Activated gamma-delta T cell treated with Interleukin-2 at 50 U/mL for 16 hours (primary cell): ENCODE measurements around the gene POMT1.
A peak's percentile ranks its signal among the peaks of the same experiment; 100 is the strongest.
"Not testable (repeated sequence)": the region's sequence is repeated elsewhere in the genome, so short reads cannot be mapped to it uniquely, and the experiment has no call there.

Experiments
- DNase-seq: peaks from one replicate; pipeline ENCODE4 v3.0.0-alpha.2; 2020

POMT1 gene

DNA sequence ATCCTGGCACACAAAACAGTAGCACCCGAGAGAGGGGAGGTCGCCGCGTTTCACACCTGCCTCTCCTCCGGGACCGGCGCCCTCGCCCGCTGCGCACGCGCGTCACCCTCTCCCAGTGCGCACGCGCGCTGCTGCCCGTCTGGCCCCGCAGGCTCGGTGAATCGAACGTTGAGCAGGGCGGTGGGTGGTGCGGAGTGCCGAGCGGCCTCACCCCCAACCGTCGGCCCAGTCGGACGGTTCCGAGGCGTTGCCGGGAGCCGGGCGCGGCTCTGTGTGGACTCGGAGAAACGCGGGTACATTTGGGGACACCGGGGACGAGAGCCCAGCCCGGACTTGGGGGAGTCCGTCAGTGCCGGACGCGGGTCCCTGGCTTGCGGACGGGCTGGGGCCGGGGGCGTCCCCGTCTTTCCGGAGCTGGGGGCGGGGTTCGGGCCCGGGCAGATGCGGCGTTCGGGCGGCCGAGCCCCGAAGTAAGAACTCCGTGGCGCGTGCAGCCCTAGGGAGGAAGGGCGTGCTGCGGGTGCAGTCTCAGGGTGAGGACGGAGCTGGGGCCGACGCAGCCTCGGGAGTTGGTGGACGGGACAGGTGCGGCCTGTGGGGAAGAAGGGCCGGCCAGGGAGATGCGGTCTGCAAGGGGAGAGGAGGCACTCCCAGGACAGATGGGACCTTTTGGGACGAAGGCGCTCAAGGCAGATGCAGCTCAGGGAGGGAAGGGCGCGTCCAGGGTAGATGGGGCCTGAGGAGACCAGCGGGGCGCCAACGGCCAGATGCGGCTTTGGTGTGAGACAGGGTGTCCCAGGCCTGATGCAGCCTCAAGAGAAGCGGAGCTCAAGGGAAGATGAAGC lies at the start of gene POMT1:
Gene POMT1 (plus strand): TSS at position 138 of the 845 bp plus-strand sequence. CDS start 1,301 bp downstream, outside the sequence.
- DNase-seq = peak; percentile 85

DNA sequence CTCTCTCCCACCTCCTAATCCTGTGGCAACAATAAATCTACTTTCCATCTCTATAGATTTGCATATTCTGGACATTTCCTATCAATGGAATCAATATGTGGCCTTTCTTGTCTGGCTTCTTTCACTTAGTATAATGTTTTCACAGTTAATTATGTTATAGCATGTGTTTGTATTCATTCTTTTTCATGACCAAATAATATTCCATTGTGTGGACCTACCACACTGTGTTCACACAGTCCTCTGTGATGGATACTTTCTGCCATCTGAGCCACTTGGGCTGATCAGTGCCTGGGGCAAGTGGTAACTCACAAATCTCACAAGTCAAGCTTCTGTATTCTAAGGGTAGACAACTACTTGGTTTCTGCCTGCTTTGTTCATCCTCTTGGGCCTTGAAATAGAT lies 48.7 kb upstream of the POMT1 start:
- DNase-seq = no peak

- not testable (repeated sequence) for DNase-seq
These were observed 47.1 kb upstream of the POMT1 start for GRCh38 chr9:131455655-131456054.

- no peak for DNase-seq
These were observed 45.0 kb upstream of the POMT1 start for GRCh38 chr9:131457746-131458145.

GRCh38 chr9:131459056-131459455 lies 43.7 kb upstream of the POMT1 start:
- DNase-seq = no peak

GRCh38 chr9:131461166-131461565 lies 41.6 kb upstream of the POMT1 start:
- DNase-seq = no peak

GRCh38 chr9:131464354-131465000 lies 38.2 kb upstream of the POMT1 start:
- no peak for DNase-seq

DNA sequence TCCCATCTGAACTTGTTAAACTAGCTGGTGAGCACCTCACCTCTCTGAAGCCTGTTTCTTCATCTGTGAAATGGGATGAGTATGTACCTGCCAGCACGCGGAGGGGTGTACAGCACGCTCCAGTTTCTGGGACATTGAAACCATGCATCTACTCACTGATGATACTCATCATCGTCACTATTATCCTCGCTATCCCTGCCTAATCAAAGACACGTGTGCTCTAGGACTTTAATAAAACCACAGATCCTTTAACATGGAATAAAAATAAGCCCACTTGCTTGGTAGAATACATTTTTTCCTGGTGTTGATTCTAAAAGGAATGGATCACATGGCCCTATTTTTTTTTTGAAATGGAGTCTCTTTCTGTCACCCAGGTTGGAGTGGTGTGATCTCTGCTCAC lies 37.3 kb upstream of the POMT1 start:
- DNase-seq = no peak

GRCh38 chr9:131467214-131467935 lies 35.3 kb upstream of the POMT1 start:
- DNase-seq = no peak

- DNase-seq = no peak
These were observed 34.7 kb upstream of the POMT1 start for GRCh38 chr9:131468031-131468430.

DNA sequence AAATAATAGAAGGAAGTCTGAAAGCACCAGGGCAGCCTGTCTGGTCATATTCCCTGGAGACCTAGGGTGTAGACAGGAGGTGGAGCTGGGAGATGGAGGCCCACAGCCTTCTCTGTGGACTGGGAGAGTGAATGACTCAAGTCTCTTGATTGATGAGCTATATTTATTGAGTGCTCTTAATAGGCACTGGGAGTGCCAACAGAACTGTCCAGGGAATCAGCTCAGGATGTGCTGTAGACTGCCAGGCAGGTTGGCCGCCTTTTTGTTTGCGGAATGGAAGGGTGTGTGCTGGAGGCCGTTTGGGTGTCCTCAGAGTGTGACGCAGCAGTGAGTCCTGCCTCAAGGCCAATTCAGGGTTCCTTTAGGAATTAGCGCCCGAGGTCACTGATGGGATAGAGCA lies 33.4 kb upstream of the POMT1 start:
- no peak for DNase-seq

DNA sequence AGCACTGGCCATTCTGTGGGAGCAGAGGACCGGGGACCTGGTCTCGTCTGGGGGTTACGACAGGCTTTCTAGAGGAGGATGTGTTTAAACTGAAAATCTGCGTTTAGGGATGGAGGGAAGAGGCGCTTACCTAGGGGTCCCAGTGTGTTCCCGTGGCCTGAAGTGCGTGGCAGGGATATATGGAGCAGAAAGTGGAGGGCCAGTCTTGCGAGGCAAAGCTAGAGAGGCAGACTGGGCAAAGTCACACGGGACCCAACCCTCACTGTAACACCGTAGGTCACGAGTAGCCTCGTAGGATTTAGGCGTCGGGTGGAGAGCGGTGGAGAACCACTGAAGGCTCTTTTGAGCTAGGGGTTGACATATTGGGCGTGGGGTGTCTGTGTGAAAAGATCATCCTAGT lies 32.8 kb upstream of the POMT1 start:
- no peak for DNase-seq

GRCh38 chr9:131470581-131470991 lies 32.1 kb upstream of the POMT1 start:
- DNase-seq = no peak

GRCh38 chr9:131472085-131472484 lies 30.6 kb upstream of the POMT1 start:
- not testable (repeated sequence) for DNase-seq

DNA sequence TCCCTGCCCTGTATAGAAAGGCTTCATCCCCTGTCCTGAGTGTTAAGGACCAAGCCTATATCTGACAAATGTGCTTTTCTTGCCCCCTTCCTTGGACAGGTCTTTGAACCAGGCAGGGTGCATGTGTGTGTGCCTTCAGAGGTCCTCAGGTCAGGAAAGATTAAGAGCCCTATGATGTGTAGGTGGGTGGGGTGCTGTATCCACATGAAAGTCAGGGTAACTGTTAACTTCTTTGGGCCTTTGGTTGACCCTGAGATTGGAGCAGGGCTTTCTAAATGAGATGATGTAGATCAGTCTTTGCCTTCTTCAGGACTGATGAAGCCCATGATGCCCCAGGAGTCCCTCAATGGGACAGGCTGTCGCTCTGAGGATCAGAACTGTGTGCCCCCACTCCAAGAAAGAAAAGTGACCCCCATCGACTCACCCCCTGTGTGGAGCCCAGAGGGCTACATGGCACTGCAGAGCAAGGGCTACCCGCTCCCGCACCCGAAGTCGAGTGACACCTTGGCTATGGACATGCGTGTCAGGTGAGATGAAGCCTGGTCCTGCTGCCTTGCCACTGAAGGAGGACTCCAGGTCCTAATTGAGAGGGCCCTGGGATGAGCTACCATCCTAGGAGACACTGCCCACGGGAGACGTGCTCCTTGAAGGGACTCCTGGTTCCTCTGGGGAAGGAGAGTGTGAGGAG lies 29.4 kb upstream of the POMT1 start:
- DNase-seq = no peak

DNA sequence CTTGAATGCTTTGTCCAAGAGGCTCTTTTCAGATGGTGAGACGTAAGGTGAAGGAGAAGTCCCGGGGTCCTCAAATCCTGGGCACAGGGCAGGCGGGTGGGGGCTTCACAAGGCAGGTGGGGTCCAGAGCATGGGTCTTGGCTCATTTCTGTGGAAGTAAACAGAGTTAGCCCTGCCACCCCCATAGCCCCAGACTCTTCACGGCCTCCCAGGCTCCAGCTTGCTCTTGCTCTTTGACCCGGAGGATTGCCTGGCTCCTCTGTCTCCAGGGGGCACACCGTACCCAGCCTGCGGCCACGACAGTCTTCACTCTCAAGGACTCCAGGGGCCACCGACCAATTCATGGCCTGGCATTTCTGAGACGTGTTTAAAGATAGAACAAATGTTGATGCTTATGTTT lies 28.8 kb upstream of the POMT1 start:
- no peak for DNase-seq

DNA sequence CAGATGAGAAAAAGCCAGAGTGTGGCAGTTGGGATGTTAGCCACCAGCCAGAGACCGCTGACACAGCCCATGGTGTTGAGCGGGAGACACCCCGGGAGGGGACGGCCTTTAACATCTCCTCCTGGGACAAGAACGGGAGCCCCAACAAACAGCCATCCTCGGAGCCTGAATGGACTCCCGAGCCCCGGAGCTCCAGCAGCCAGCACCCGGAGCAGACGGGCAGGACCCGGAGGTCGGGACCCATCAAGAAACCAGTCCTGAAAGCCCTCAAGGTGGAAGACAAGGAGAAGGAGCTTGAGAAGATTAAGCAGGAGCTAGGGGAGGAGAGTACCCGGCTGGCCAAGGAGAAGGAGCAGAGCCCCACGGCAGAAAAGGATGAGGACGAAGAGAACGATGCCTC lies 28.0 kb upstream of the POMT1 start:
- DNase-seq = no peak

GRCh38 chr9:131475111-131475955 lies 27.4 kb upstream of the POMT1 start:
- DNase-seq = no peak

DNA sequence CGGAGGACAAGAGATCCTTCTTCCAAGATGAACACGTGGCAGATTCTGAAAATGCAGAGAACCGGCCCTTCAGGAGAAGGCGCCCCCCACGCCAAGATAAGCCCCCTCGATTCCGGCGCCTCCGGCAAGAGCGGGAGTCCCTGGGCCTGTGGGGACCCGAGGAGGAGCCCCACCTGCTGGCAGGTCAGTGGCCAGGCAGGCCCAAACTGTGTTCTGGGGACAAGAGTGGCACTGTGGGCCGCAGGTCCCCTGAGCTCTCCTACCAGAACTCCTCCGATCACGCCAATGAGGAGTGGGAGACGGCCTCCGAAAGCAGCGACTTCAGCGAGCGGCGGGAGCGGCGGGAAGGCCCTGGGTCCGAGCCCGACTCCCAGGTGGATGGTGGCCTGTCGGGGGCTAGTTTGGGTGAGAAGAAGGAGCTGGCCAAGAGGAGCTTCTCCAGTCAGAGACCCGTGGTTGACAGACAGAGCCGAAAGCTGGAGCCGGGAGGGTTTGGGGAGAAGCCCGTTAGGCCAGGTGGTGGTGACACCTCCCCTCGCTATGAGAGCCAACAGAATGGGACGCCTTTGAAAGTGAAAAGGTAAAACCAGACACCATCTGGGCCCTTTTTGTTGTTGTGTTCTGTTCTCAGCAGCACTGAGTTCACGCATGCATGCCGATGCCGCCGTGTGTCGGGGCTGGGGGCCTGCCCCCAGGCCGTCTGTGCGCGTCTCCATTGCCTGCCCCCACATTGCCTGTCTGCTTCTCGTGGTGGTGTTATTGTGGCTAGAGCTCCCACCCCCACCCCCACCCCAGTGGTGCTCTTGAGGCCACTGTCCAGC lies 26.6 kb upstream of the POMT1 start:
- DNase-seq = no peak

GRCh38 chr9:131476777-131477345 lies 25.9 kb upstream of the POMT1 start:
- DNase-seq = no peak

DNA sequence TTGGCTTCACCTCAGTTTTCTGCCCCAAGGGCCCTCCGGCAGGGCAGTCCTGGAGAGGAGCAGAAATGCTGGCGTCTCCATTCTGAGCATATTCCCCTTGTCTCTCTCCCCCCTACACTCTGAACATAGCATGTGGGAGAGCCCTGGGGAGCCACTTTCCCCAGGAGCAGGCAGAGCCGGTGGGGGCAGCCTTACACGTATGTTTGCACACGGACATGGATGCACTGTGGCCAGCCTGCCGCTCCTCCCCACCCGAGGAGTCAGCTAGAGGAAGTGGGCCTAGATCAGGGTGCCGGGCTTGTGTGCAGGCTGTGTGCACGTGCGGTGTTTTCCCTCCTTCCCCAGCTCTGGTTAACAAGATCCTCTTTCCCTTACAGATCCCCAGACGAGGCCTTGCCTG lies 25.4 kb upstream of the POMT1 start:
- DNase-seq = no peak
